COLO668 (cell line): ENCODE measurements around the gene CDAN1.

Experiments used
- DNase-seq: peaks from one replicate; lab custom pipeline; 2025; ENCODE audit not compliant: unreplicated experiment; lab: John Stamatoyannopoulos, UW

The CDAN1 gene

GRCh38 chr15:42735382-42736165 lies 1.4 kb downstream of the CDAN1 start:
- DNase-seq: no peak

- no peak for DNase-seq
Measured at GRCh38 chr15:42734076-42734672, 2.8 kb downstream of the CDAN1 start.

- no peak for DNase-seq
Measured at GRCh38 chr15:42733027-42733426, 3.9 kb downstream of the CDAN1 start.

- no peak for DNase-seq
Measured at GRCh38 chr15:42732095-42732827, 4.7 kb downstream of the CDAN1 start.

GRCh38 chr15:42731461-42731860 lies 5.5 kb downstream of the CDAN1 start:
- no peak for DNase-seq

- no peak for DNase-seq
Measured at GRCh38 chr15:42730536-42730935, 6.4 kb downstream of the CDAN1 start.

- DNase-seq: no peak
Measured at GRCh38 chr15:42730135-42730534, 6.8 kb downstream of the CDAN1 start.

- no peak for DNase-seq
Measured at GRCh38 chr15:42729409-42729808, 7.5 kb downstream of the CDAN1 start.

GRCh38 chr15:42728972-42729371 lies 8.0 kb downstream of the CDAN1 start:
- DNase-seq: no peak

GRCh38 chr15:42728560-42728959 lies 8.4 kb downstream of the CDAN1 start:
- no peak for DNase-seq

GRCh38 chr15:42727750-42728381 lies 9.1 kb downstream of the CDAN1 start:
- peak; percentile 9 for DNase-seq

GRCh38 chr15:42726114-42726513 lies 10.8 kb downstream of the CDAN1 start:
- no peak for DNase-seq

- DNase-seq: no peak
Measured at GRCh38 chr15:42725331-42725903, 11.5 kb downstream of the CDAN1 start.

- DNase-seq: no peak
Measured at GRCh38 chr15:42724276-42724675, 12.7 kb downstream of the CDAN1 start.

GRCh38 chr15:42723068-42723467 lies 13.9 kb downstream of the CDAN1 start:
- no peak for DNase-seq

- no peak for DNase-seq
Measured at GRCh38 chr15:42721916-42722315, 15.0 kb downstream of the CDAN1 start.

- DNase-seq: no peak
Measured at GRCh38 chr15:42721016-42721415, 15.9 kb downstream of the CDAN1 start.

- no peak for DNase-seq
Measured at GRCh38 chr15:42720071-42720470, 16.9 kb downstream of the CDAN1 start.

GRCh38 chr15:42719043-42719442 lies 17.9 kb downstream of the CDAN1 start:
- no peak for DNase-seq

GRCh38 chr15:42716626-42717025 lies 20.3 kb downstream of the CDAN1 start:
- no peak for DNase-seq

GRCh38 chr15:42716125-42716524 lies 20.8 kb downstream of the CDAN1 start:
- no peak for DNase-seq
